Measurements from ENCODE around the gene CLNK.
"Not testable (repeated sequence)": the region's sequence is repeated elsewhere in the genome, so short reads cannot be mapped to it uniquely, and the experiment has no call there.

The CLNK gene

DNA sequence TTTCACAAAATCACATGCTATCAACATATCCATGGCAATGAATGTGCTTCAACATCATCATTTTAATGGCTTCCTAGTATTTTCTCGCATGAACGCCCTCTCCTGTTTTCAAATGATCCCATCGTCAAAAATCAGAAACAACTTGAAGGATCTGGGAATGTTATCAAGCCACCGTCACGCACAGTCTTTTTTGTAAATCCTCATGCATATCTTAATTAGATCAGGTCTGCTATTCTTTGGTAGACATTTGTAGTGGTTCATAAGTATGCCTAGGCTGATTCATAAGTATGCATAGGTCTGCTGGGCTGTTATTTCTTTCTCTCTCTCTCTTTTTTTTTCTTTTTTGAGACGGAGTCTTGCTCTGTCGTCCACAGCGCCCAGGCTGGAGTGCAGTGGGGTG, 101.6 kb downstream of the CLNK start:
- no peak for DNase-seq (ENCODE audit: low spot score)
- Mint-ChIP-seq H3K9me3 (no peaks in the 10 kb centered on the region), H3K4me3 (no peak overlapping the region), H3K27me3 (ENCODE audit: low read depth) (peaks cover 2% of the 10 kb centered on the region), H3K4me1 (ENCODE audit: low read depth) (peaks cover 18% of the 10 kb centered on the region), H3K36me3 (ENCODE audit: low read depth) (no peaks in the 10 kb centered on the region), H3K27ac (no peak overlapping the region)

DNA sequence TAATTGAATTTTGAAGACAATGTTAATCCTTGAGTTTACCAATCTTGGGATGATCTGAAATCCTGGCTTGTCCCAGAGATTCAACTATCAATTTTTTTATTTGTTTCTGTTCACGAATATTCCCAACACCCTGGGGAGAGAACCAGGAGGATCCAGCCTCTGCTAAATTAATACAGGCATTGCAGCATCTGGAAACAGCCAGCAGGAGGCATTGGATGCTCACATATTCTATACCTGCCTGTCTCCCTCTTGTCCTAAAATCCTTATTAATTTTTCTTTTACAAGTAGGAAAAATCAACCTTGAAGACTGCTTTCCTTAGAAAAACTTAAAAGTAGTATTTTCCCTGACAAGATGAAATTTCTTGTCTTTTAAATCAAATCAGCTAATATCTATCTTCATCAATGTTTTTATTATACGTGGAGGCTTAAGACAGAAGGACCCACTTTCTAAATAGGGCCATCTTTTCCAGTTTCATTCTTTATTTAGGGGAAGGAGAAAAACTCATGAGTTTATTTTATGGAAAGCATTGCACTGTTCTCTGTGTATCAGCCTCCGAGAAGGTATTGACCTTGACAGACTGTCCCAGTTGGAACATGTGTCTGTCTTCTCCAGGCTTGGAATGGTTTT, 102.4 kb downstream of the CLNK start:
- Mint-ChIP-seq H3K9me3 (no peaks in the 10 kb centered on the region), H3K4me3 (no peak overlapping the region), H3K4me1 (ENCODE audit: low read depth) (peaks cover 12% of the 10 kb centered on the region), H3K36me3 (ENCODE audit: low read depth) (no peaks in the 10 kb centered on the region), H3K27me3 (ENCODE audit: low read depth) (peaks cover 2% of the 10 kb centered on the region), H3K27ac (no peak overlapping the region)
- no peak for DNase-seq (ENCODE audit: low spot score)

DNA sequence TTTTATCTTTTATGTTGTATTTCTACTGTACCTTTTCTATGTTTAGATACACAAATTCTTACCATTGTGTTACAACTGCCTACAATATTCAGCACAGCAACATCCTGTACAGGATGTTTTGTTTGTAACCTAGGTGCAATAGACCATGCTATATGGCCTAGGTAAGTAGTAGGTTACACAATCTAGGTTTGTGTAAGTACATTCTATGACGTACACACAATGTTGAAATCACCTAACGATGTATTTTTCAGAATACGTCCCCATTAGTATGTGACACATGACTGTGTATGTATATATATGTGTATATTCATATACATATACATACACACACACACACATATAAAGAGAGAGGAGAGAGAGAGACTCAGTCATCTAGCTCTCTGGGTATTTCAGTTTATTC, 103.5 kb downstream of the CLNK start:
- Mint-ChIP-seq H3K4me3 (no peak overlapping the region), H3K27me3 (ENCODE audit: low read depth) (peaks cover 3% of the 10 kb centered on the region), H3K4me1 (ENCODE audit: low read depth) (peaks cover 16% of the 10 kb centered on the region), H3K27ac (no peak overlapping the region), H3K9me3 (no peaks in the 10 kb centered on the region), H3K36me3 (ENCODE audit: low read depth) (no peaks in the 10 kb centered on the region)
- no peak for DNase-seq (ENCODE audit: low spot score)

DNA sequence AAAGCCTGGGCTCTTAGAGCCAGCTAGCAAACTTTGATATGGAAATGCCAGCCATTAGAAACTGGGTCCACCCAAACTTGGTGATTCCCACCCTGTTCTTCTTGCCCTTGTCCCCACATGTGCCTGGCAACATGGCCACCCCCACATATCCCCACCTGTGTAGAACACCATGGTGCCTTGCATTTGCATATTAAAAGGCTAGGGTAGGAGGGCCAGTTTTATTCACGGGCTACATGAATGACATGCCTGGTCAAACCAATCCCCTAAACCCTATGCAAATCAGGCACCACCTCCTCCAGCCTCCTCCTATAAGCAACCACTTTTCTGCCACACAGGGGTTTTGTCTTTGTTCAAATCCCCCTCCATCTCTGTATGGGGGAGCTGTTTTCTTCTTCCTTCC, 104.9 kb downstream of the CLNK start:
- Mint-ChIP-seq H3K4me3 (no peak overlapping the region), H3K36me3 (ENCODE audit: low read depth) (no peaks in the 10 kb centered on the region), H3K27me3 (ENCODE audit: low read depth) (peaks cover 8% of the 10 kb centered on the region), H3K9me3 (no peaks in the 10 kb centered on the region), H3K27ac (no peak overlapping the region), H3K4me1 (ENCODE audit: low read depth) (peaks cover 16% of the 10 kb centered on the region)
- DNase-seq (ENCODE audit: low spot score): no peak

DNA sequence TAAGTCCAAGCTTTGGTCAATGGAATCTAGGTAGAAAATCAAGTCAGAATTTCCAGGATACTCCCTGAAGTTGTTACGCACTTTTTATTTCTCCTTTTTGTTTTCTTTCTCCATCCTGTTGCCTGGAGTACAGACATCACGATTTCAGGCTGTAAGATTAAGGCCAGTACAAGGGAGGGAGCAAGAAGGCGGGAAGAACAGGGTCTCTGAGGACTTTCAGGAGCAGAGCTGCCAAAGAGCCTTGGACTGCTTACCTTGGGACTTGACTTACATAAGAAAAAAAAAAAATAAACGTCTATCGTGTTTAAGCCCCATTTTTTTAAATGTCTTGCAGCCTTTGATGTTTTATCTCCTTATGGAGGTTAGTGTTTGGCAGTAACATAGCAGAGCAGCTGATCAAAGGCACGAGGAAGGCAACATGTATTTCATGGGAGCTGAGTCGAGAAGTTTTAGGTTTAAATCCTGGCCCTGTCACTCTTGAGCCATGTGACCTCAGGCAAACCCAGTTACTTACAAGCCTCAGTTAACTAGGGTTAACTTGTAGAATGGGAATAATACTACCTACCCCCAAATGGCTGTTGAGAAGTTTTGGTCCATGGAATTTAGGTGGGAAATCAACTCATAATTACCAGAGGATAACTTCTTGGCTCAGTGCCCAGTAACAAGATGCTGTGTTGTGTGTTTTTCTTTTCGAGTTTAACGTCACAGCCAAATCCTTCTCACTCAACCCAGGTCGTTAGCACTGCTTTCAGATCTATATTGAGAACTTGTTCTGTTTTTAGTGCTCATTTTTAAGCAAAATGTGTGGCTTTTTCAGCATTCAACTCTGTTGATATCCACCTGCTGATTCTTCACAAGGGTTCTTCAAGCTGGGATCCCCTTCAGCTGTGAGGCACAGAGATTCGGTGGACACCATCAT, 106.8 kb downstream of the CLNK start:
- Mint-ChIP-seq H3K9me3 (no peaks in the 10 kb centered on the region), H3K4me3 (no peak overlapping the region)
- DNase-seq (ENCODE audit: low spot score): no peak

DNA sequence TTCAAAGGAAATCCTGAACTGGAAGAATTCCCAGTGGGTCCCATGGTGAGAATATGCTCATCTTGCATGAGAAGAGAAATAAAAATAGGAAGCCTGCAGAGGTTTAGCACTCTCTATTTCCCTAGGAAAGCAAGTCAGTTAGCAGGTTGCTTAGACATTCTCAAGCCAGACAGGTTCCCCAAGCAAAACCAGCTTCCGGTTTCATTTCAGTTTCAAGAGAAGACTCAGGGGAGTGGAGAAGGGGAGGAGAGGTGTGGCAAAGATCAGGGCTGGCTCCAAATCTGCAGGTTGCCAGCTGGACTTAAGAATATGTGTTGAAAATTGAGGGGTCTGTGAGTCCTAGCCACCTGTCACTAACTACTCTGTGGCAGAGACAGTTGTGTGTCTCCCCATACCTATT, 107.5 kb downstream of the CLNK start:
- Mint-ChIP-seq H3K27me3 (ENCODE audit: low read depth) (peaks cover 12% of the 10 kb centered on the region), H3K9me3 (no peaks in the 10 kb centered on the region), H3K36me3 (ENCODE audit: low read depth) (no peaks in the 10 kb centered on the region), H3K4me1 (ENCODE audit: low read depth) (peaks cover 4% of the 10 kb centered on the region), H3K27ac (no peak overlapping the region), H3K4me3 (peak overlapping the region; percentile 32)
- DNase-seq (ENCODE audit: low spot score): no peak

More for the DNA sequence above, 106.8 kb downstream of the CLNK start:
- Mint-ChIP-seq H3K4me1 (ENCODE audit: low read depth) (peaks cover 4% of the 10 kb centered on the region), H3K36me3 (ENCODE audit: low read depth) (no peaks in the 10 kb centered on the region), H3K27me3 (ENCODE audit: low read depth) (peaks cover 12% of the 10 kb centered on the region), H3K27ac (no peak overlapping the region)

DNA sequence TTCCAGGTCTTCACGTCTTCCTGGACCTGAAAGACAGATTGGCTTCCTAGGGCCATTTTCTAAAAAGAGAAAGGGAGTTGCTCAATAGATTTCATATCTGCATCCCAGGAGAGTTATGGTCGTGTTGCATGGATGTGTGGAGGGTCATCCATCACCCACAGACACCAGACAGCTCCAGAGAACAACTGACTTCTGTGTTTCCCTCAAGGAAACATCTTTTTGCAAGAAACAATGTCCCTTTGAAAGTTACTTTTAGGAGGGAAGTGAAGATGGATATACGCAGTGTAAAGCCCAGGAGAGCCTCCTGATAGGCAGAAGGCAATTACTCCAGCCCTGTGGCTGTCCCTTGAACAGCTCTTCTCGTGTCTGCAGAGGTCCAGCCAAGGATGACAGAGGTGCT, 108.3 kb downstream of the CLNK start:
- Mint-ChIP-seq H3K9me3 (no peaks in the 10 kb centered on the region), H3K27ac (no peak overlapping the region), H3K4me1 (ENCODE audit: low read depth) (peaks cover 4% of the 10 kb centered on the region), H3K4me3 (no peak overlapping the region), H3K27me3 (ENCODE audit: low read depth) (peaks cover 12% of the 10 kb centered on the region), H3K36me3 (ENCODE audit: low read depth) (no peaks in the 10 kb centered on the region)
- DNase-seq (ENCODE audit: low spot score): no peak

DNA sequence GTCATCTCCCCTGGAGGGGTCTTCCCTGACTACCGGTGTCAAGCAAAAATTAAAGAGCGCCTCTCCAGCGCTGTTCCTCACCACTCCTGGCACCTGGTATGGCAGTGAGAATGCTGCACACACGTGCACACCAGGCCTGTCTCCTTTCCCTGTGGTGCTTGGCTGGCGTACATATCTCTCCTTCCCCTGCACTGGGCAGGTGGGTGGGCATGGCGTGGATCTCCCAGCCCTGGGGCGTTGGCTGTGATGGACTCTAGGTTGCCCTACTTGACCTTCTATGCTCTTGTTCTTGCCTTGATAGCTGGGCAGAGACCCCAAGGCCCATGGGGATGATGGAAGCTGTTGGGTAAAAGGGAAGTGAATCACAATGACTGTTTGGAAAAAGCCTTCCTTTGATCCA, 109.2 kb downstream of the CLNK start:
- H3K4me3 Mint-ChIP-seq: no peak overlapping the region
- H3K4me1 Mint-ChIP-seq (ENCODE audit: low read depth): peaks cover 4% of the 10 kb centered on the region
- H3K27ac Mint-ChIP-seq: no peak overlapping the region
- no peaks in the 10 kb centered on the region for H3K9me3 Mint-ChIP-seq
- peaks cover 12% of the 10 kb centered on the region for H3K27me3 Mint-ChIP-seq (ENCODE audit: low read depth)
- H3K36me3 Mint-ChIP-seq (ENCODE audit: low read depth): no peaks in the 10 kb centered on the region
- no peak for DNase-seq (ENCODE audit: low spot score)

DNA sequence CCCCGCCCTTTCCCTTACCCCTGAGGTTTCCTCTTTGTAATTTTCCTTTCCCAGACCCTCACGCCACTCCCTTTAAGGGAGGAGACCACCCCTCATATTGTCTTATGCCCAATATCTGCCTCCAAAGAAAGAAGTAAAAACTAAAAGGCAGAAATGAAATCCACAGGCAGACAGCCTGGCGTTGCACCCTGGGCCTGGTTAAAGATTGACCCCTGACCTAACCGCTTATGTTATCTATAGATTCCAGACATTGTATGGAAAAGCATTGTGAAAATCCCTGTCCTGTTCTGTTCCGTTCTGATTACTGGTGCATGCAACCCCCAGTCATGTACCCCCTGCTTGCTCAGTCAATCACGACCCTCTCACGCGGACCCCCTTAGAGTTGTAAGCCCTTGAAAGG, 110.0 kb downstream of the CLNK start:
- not testable (repeated sequence) for H3K27ac Mint-ChIP-seq; H3K4me3 Mint-ChIP-seq; DNase-seq (ENCODE audit: low spot score); H3K9me3 Mint-ChIP-seq; H3K4me1 Mint-ChIP-seq (ENCODE audit: low read depth); H3K36me3 Mint-ChIP-seq (ENCODE audit: low read depth)
- H3K27me3 Mint-ChIP-seq (ENCODE audit: low read depth): peaks cover 16% of the 10 kb centered on the region

DNA sequence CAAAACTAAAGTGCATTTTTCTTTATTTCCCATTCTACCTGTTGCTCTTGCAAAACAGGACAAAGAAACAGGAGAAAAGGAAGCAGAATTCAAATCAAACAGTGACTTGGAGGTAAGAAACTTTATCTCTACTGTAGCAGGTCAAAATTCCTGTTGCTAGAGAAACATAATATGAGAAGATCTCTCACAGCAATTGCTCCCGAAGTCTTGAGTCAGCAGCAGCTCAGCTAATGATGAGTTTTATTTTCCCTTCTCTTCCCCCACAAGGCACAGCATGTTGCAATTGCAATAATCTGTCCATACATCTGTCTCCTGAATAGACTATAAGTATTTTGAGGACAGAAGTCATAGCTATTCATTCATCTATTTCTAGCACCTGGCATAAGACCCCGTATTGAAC, 112.7 kb downstream of the CLNK start:
- peaks cover 2% of the 10 kb centered on the region for H3K4me1 Mint-ChIP-seq (ENCODE audit: low read depth)
- DNase-seq (ENCODE audit: low spot score): no peak
- no peaks in the 10 kb centered on the region for H3K9me3 Mint-ChIP-seq
- no peak overlapping the region for H3K4me3 Mint-ChIP-seq
- H3K27me3 Mint-ChIP-seq (ENCODE audit: low read depth): peaks cover 22% of the 10 kb centered on the region
- H3K27ac Mint-ChIP-seq: no peak overlapping the region
- no peaks in the 10 kb centered on the region for H3K36me3 Mint-ChIP-seq (ENCODE audit: low read depth)

DNA sequence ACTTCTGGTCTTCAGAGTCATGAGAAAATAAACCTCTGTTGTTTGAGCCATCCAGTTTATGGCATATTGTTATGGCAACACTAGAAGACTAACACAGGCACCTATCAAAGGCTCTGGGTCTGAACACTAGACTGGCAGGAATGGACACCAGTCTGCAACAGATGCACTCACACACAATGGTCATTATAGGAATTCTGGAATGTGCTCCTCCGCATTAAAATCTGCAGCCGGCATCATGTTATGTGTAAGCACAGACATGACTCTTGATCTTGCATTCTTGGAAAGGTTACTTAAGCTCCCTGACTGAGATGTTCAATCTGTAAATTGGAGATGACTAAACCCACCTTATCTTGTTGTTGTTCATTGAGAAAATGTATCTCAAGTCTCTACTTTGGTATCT, 115.1 kb downstream of the CLNK start:
- no peaks in the 10 kb centered on the region for H3K36me3 Mint-ChIP-seq (ENCODE audit: low read depth)
- DNase-seq (ENCODE audit: low spot score): no peak
- H3K9me3 Mint-ChIP-seq: no peaks in the 10 kb centered on the region
- H3K27ac Mint-ChIP-seq: no peak overlapping the region
- H3K27me3 Mint-ChIP-seq (ENCODE audit: low read depth): peaks cover 18% of the 10 kb centered on the region
- no peak overlapping the region for H3K4me3 Mint-ChIP-seq
- no peaks in the 10 kb centered on the region for H3K4me1 Mint-ChIP-seq (ENCODE audit: low read depth)

DNA sequence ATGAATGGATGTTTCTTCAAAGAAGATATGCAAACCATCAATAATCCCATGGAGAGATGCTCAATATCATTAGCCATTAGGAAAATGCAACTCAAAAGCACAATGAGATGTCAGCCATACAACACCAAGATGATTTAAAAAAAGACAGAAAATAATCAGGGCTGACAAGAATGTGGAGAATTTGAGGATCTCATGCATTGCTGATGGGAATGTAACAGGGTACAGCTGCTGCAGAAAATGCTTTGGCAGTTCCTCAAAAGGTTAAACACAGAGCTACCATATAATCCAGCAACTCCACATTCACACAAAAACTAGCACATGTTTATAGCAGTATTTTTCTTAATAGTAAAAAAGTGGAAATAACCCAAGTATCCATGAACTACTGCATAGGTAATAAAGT, 116.8 kb downstream of the CLNK start:
- no peaks in the 10 kb centered on the region for H3K9me3 Mint-ChIP-seq
- H3K27ac Mint-ChIP-seq: no peak overlapping the region
- H3K36me3 Mint-ChIP-seq (ENCODE audit: low read depth): no peaks in the 10 kb centered on the region
- no peaks in the 10 kb centered on the region for H3K4me1 Mint-ChIP-seq (ENCODE audit: low read depth)
- DNase-seq (ENCODE audit: low spot score): no peak
- no peak overlapping the region for H3K4me3 Mint-ChIP-seq
- peaks cover 16% of the 10 kb centered on the region for H3K27me3 Mint-ChIP-seq (ENCODE audit: low read depth)

DNA sequence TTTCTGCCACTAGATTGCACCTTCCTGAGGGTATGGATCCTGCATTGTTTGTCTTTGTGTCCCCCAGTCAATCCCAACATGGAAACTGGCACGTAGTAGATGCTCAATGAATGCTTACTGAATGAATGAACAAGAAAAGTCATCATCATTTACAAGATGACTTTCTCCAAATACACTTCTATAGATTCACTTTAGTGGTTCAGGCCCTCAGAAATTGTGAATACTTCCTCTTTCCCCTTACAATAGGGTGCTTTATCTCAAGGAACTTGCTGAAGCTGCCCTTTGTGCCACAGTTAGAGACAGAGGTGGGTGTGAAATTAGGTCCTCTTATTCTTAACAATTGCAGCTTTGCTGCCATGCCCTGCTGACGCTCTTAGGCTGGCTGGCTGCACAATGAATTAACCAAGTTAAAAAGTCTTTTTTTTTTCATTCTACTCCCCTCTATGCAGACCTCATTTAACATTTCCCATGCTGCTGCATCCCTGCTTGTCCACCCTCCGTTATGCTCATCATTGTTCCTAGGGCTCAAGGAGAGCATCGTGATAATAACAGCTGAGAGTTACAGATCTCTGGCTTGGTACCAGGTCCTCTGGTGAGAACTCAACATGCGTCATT, 119.3 kb downstream of the CLNK start:
- Mint-ChIP-seq H3K9me3 (no peaks in the 10 kb centered on the region), H3K27me3 (ENCODE audit: low read depth) (peaks cover 21% of the 10 kb centered on the region), H3K27ac (no peak overlapping the region), H3K4me3 (no peak overlapping the region), H3K36me3 (ENCODE audit: low read depth) (no peaks in the 10 kb centered on the region), H3K4me1 (ENCODE audit: low read depth) (no peaks in the 10 kb centered on the region)
- no peak for DNase-seq (ENCODE audit: low spot score)

DNA sequence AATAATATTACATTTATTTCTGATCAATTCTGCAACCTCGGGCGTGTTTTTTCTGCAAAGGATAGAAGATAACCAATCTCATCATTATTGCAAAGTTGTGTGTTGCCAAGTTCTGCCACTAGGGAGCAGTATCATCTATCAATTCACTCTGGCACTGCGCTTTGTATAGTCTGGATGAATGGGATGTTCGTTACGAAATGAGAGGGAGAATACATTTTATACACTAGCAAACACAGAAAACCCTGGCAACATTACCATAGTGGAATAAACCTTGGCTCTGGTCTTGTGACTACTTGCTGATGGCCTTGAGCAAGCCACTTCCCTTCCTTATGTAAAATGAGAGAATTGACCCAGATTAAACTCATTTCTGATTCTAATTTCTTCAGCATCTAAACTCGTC, 129.9 kb downstream of the CLNK start:
- Mint-ChIP-seq H3K36me3 (ENCODE audit: low read depth) (no peaks in the 10 kb centered on the region), H3K4me3 (no peak overlapping the region), H3K9me3 (no peaks in the 10 kb centered on the region), H3K27ac (no peak overlapping the region), H3K4me1 (ENCODE audit: low read depth) (peaks cover 2% of the 10 kb centered on the region), H3K27me3 (ENCODE audit: low read depth) (peaks cover 2% of the 10 kb centered on the region)
- peak; percentile 25 for DNase-seq (ENCODE audit: low spot score)

Measured in T-helper 2 cell treated with Interferon-gamma antibody and Interleukin-4, amounts not matched to agents 5 μg/mL and 100 μg/mL, for 36 hours (primary cell).